SKM-1 treated with dmso at 0.1 percent for 144 hours (cell line): Measurements from ENCODE around the gene PNMT.
"Not testable (repeated sequence)": the region's sequence is repeated elsewhere in the genome, so short reads cannot be mapped to it uniquely, and the experiment has no call there.

Source experiments
- DNase-seq: peaks from one replicate; lab custom pipeline; 2025; ENCODE audit not compliant: unreplicated experiment; lab: John Stamatoyannopoulos, UW

Gene PNMT

DNA sequence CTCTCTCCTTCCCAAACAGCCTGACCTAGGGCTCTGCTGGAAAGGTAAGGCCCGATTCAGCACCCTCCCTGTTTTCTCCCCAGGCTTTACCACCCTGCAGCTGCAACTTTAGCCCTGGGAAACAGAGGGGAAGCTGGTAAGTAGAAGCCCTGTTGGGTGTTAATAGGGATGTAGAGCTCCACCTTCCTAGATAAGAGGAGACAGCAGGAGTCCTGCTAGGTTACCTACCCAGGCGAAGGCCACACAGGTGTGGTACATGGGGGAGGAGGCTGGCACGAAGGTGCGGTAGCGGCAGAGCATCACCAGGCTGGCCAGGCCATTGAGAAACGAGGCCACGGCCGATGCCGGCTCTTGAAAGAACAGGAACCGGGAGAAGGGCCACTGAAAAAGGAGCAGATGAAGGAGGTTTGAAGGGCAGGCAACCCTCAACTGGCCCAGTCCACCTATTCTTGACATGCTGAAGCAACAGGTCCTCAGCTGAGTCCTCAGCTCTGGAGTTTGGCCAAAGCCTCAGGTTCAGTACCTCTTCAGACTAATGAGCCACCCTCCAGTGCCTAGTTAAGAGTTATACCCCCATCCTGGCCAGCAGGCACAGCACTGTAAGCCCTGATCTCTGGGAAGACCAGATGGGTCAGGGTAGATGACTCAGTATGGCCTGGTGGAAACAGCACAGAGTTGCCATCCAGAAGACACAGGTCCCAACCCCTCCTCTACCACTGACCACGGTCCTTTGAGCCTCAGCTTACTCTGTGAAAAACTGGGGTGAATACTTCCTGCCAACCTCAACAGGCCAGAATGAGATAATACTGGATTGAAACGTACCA, 16.3 kb downstream of the PNMT start:
- no peak for DNase-seq

DNA sequence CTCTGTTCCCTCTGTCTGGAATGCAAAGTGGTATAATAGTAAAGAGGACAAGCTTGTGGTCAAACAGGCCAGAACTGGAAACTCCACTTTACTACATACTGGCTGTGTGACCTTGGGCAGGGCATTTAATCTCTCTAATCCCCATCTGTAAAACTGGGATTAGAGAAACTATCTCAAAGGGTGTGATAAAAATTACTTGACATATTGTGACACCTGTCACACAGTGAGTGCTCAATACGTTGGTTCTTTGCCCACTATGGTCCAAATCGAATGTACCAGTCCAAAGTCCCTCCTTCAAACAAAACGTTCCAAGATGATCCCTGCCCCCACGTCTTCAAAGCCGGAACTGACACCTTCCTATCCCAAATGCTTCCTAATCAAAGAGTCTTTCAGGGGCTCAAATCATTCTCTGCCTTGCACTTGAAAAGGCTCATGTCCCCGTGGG, 18.9 kb downstream of the PNMT start:
- no peak for DNase-seq

DNA sequence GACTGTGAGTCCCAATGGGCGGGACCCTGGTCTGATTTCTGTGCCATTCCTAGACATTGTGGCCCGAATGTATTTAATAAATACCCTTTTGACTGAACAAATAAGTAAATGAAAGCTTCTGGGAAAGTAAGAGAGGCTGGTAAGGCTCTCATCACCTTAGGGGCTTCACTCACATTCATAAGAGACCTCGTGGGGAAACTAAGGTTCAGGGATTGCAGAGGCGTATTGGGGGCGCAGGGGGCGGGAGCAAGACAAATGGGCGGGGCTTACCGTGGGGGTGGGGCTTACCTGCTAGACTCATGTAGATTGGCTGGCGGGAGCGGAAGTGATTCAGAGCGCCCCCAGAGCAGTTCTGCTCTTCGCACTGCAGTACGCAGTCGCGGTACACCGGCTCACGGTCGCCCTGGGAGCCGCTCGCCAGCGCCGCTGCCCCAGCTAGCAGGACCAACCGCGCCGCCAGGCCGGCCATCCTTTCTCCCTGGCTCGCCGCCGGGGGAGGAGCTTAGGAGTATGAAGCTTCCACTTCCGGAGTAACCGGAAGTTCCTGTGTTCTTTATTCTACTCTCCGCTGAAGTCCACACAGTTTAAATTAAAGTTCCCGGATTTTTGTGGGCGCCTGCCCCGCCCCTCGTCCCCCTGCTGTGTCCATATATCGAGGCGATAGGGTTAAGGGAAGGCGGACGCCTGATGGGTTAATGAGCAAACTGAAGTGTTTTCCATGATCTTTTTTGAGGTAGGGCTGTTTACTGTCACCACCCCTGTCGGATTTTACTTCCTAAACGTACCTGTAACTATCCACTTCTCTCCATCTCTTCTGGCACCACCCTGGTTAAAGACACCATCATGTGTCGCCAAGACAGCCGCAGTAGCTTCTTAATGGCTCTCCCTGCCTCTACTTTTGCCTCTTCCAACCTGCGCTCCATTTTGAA, 19.6 kb downstream of the PNMT start, which contains the start of gene PGAP3:
PGAP3 (minus strand) TSS at position 512 of the 929 bp plus-strand sequence; CDS start at position 469, 43 bp downstream.
- peak; percentile 92 for DNase-seq

DNA sequence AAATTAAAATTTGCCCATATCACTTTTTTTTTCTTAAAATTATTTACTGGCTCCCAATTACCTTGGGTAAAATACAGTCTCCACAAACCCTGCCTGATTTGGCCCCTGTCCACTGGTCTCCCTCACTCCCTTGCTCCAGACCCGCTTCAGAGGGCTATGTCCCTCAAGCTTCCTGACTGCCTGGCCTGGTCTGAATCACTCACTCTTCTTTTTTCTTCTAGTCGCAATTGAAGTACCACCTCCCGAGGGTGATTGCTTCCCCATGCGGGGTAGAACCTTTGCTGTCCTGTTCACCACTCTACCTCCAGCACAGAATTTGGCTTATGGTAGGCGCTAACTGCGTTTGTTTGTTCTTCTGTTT, 20.2 kb downstream of the PNMT start:
- DNase-seq, result no peak

DNA sequence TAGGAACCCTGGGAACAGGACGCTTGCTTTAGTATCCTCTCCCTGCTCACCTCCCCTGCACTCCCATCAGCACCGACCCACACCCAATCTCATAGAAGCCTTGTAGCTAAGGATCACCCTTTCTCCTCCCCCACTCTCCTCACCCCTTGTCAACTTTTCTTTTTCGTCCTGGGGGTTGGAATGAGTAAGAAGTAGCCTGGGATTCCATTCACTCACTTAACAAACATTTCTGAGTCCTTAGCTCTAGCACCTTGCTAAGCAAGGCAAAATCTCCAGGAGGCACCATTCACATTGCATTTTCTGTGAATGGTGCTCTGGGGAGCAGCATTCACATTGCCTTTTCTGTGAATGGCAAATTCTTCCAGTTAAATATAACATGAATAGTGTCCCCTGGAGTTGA, 20.7 kb downstream of the PNMT start:
- no peak for DNase-seq

DNA sequence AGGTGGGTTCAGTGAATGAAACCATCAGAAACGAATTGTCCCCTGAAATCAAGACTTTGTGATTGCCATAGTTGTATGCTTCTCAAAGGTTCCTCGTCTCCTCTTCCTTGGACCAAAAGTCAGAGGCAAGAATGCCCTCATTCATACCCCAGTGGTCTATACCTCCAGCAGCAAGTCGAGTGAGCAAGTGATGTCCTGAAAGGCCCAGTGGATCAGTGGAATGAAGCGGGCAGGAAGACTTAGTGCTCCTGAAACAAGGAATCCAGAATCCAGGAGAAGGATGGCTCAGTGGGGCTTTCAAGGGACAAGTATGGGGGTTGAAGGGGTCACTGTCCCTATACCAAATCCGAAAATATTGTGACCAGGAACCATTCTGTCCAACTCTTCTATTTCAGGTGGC, 26.3 kb downstream of the PNMT start:
- DNase-seq, result no peak

DNA sequence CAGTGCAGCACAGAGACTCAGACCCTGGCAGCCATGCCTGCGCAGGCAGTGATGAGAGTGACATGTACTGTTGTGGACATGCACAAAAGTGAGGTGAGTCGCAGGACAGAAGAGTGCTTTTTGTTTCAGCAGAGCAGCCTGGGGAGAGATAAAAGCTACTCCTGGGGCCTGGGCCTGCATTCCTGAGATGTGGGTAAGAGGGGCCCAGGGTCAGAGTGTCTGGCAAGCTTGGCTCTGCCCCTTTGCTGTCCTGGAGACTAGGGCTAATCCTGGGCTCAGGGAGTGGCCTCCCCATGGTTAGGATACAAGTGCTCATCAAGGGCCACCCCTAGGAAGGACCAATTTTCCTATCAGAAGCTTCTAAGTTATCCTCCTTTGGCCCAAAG, 26.8 kb downstream of the PNMT start:
- no peak for DNase-seq

DNA sequence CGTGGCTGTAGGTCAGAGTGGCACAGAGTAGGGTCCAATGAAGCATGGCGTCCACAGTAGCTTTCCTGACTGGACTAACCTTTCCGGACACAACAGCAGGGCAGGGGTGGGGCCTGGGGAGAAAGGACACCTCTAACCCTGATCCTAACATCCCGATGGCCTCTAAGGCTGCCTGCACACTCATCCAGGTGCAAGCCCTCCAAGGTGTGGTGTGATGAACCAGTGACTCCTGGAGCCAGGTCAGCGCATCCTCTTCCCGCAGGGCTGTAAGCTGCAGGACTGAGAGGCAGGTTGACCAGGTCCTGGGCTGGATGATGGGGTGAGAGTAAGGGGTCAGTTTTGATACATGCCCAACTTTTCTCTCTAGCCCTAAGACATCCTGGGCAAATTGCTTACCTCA, 28.5 kb downstream of the PNMT start:
- DNase-seq, result no peak

DNA sequence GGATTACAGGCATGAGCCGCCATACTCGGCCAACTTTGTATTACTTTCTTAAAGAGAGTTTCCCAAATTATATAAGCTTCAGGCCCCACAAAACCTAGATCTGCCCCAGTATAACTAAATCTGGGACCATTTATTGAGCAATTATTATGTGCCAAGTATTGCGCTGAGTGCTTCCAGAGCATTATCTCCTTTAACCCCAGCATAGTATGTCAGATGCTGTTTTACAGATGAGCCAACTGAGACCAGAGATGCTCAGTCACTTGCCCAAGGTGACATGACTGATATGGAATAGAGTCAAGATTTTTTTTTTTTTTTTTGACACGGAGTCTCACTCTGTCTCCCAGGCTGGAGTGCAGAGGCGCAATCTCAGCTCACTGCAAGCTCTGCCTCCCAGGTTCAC, 29.7 kb downstream of the PNMT start:
- no peak for DNase-seq

DNA sequence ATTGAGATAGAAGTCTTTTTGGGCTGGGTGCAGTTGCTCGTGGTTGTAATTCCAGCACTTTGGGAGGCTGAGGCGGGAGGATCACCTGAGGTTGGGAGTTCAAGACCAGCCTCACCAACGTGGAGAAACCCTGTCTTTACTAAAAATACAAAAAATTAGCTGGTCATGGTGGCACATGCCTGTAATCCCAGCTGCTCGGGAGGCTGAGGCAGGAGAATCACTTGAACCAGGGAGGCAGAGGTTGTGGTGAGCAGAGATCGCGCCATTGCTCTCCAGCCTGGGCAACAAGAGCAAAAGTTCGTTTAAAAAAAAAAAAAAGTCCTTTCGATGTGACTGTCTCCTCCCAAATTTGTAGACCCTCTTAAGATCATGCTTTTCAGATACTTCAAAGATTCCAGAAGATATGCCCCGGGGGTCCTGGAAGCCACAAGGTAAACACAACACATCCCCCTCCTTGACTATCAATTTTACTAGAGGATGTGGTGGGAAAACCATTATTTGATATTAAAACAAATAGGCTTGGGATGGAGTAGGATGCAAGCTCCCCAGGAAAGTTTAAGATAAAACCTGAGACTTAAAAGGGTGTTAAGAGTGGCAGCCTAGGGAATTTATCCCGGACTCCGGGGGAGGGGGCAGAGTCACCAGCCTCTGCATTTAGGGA, 31.0 kb downstream of the PNMT start:
- DNase-seq, result not testable (repeated sequence)

DNA sequence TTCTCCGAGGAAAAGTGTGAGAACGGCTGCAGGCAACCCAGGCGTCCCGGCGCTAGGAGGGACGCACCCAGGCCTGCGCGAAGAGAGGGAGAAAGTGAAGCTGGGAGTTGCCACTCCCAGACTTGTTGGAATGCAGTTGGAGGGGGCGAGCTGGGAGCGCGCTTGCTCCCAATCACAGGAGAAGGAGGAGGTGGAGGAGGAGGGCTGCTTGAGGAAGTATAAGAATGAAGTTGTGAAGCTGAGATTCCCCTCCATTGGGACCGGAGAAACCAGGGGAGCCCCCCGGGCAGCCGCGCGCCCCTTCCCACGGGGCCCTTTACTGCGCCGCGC, 31.5 kb downstream of the PNMT start, which contains the start of gene ERBB2:
ERBB2 (plus strand) TSS at position 247 of the 330 bp plus-strand sequence. CDS start 175 bp downstream, outside the sequence.
- no peak for DNase-seq

DNA sequence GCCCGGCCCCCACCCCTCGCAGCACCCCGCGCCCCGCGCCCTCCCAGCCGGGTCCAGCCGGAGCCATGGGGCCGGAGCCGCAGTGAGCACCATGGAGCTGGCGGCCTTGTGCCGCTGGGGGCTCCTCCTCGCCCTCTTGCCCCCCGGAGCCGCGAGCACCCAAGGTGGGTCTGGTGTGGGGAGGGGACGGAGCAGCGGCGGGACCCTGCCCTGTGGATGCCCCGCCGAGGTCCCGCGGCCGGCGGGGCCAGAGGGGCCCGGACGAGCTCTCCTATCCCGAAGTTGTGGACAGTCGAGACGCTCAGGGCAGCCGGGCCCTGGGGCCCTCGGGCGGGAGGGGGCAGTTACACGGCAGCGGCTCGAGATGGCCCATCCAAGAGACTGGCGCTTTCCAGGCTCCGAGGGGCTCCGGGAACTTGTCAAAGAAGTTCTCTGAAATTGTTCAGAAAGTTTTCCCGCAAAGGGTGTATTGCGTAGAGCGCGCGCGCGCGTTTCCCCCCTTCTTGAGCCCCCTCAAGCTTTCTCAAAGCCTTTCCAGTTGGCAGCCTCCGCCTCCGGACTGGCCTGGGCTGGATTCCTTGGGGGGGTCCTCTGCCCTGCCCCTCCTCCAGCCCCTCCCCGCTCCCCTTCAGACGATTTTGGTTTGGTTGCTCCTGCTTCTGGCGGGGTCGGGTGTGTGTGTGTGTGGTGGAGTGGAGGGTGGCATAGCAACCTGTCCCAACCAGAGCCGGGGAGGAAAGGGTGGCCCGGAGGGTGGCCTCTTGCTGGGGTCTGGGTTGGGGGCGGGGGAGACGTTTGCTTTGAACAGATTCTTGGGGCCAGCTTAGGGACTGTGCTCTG, 32.1 kb downstream of the PNMT start:
- DNase-seq, result no peak

DNA sequence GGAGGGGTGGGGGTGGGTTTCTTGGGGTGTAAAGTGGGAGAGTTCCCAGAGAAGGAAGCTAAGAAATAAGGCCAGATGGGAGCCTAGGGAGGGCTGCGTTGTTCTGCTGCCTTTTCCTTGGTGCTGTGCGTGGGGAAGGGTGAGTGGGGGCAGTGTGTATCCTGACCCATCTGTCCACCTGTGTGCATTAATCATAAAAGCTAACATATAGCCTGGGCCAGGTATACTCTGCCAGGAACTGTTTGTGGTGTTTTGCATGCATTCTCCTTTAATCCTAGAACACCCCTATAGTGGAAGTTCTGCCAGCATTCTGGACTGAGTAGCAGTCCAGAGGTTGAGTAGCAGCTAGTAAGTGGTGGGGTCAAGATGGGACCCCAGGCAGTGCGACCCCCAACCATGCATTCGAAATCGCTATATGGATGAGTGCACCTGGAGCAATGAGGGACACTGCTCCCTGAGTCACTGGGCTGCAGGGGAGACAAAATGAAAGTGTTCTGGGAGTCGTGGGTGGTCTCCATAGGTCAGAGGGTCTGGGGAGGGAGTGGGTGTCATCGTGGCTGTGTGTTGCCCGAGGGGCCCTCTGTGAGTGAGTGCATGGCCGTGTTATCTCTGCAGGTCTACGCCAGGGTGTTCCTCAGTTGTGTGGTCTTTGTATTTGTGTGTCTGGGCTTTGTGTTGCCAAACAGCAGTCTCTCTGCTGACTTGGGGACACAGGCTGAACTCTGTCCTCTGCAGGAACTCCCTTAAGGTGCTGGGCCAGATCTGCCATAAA, 32.9 kb downstream of the PNMT start:
- no peak for DNase-seq

DNA sequence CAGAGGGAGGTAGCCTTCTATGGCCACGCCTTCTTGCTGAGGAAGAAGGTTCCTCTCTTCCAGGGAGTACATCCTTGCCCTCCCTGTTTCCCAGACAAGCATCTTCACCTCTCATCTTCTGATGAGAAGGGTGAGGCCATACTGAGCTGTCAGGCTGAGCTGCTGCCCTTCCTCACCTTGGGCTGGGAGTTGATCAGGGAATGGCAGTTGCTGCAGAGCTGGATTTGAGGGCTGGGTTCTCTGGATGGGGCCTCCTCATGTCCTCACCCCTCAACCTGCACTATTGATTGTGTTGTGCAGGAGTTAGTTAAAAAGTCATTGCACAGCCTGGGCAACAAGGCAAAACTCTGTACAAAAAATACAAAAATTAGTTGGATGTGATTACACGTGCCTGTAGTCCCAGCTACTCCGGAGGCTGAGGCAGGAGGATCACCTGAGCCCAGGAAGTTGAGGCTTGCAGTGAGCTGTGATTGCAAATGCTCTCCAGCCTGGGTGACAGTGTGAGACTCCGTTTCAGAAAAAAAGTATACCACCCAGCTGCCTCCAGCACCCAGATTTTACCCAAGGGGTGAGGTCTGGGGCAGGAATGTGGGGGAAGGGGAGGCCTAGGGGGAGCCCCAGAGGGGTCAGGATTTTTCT, 33.6 kb downstream of the PNMT start:
- DNase-seq, result no peak

DNA sequence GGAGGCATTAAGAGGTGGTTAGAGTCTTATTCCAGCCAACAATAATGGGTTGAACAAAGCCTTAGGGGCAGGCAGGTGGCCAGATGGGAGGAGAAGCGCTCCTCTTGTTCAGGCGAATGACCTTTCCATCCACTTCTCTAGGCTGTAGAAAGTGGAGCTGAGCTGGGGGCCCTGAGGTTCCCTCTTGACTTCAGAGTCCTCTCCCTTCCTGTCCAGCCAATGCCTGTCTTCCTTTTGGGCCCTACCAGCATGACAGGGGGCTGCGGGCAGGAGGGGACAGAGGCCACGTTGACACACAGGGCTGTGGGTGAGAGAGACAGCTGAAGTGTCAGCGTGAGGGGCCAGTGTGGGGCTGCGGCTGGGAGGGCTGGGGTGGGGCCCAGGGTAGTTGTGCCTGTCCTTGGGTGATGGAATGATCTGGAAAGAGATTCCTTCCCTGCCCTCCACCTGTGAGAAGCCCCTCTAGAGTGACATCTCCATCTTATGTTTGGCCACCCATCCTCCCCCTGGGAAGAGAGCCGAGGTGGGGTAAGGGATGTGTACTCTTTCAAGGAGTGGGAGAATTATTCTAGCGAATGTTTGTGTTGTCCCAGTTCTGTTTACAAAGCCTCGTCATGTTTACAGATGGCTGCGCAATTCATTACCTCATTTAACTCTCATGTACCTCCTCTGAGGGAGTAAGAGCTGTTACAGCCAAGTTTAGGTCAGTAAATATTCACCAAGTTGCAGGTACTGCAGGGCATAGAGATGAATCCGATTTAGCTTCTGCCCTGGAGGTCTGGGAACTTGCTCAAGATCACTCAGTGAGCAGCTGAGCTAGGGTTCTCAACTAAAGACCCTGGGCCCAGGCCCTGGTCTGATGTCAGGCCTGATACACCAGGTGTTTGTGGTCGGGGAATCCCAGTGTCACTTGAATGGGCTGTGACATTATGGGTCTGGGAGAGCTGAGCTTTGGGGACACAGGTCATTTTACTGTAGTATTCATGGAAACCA, 34.9 kb downstream of the PNMT start:
- no peak for DNase-seq

DNA sequence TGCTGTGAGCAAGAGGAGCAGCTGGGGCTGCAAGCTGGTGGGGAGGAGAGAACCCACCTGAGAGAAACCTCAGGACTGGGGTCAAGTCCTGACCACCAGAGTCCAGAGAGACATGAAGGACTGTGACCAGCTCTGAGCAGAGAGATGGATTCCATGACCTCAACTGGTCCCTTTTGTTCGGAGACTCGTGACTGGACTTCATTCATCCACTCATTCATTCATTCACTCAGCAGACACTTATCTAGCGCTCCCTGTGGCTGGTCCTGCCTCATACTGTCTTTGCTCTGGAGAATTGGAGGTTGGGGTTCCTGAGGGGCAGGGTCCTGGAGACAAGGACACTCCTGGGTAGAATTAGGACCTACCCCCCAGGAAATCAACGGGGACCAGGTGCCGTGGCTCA, 35.7 kb downstream of the PNMT start:
- DNase-seq, result no peak

DNA sequence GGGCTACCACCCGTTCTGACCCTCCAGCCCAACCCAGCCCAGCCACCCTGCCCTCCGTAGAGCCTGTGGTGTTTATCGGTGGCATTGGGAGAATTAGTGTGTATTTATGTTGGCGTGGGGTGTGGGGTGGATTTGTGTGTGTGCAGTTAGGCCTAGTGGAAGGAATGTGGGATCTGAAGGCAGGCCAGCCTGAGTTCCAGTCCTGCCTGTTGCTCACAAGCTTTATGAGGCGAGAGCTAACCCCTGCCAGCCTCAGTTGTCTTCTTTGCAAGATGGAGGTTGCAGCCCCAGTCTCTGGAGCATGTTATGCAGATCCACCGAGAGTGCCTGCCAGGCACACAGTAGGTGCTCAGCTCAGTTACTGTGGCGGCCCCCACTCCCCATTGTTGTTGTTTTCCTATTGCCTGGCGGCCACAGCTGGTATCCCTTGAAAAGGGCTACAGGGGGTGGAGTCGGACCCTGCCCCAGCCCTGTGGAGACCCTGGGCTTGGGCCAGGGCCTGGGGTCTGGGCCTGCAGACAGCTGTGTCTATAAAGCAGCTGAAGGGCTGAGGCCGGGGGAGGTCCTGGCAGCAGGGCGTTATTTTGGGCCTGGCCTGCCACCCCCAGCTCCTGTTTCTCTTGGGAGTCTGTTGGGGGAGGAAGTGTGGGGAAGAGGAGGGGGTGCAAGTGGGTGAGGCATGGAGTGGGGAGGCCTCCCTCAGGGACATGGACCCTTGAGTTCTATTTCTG, 36.7 kb downstream of the PNMT start:
- no peak for DNase-seq
